ENCODE measurements around the gene COL18A1.
"Not testable (repeated sequence)": the region's sequence is repeated elsewhere in the genome, so short reads cannot be mapped to it uniquely, and the experiment has no call there.

COL18A1 gene

GRCh38 chr21:45442686-45443594 is 38.0 kb downstream of the COL18A1 start:
- not testable (repeated sequence) for DNase-seq

GRCh38 chr21:45443595-45444181 is 38.7 kb downstream of the COL18A1 start:
- DNase-seq = no peak

- DNase-seq = no peak
Observed at GRCh38 chr21:45444385-45444784, 39.4 kb downstream of the COL18A1 start.

GRCh38 chr21:45445369-45445768 is 40.4 kb downstream of the COL18A1 start:
- DNase-seq = no peak

GRCh38 chr21:45447821-45448220 is 42.9 kb downstream of the COL18A1 start:
- peak; percentile 32 for DNase-seq

- no peak for DNase-seq
Observed at GRCh38 chr21:45448283-45448809, 43.4 kb downstream of the COL18A1 start.

GRCh38 chr21:45448810-45449657 is 44.1 kb downstream of the COL18A1 start:
- DNase-seq = no peak

- peak; percentile 37 for DNase-seq
Observed at GRCh38 chr21:45449658-45450422, 44.9 kb downstream of the COL18A1 start.

GRCh38 chr21:45450423-45451090 is 45.6 kb downstream of the COL18A1 start:
- DNase-seq = no peak

- DNase-seq = no peak
Observed at GRCh38 chr21:45451091-45451740, 46.3 kb downstream of the COL18A1 start.

- DNase-seq = no peak
Observed at GRCh38 chr21:45451771-45452182, 46.8 kb downstream of the COL18A1 start.

- DNase-seq = no peak
Observed at GRCh38 chr21:45452696-45453307, 47.8 kb downstream of the COL18A1 start.

GRCh38 chr21:45453308-45453950 is 48.5 kb downstream of the COL18A1 start:
- no peak for DNase-seq

GRCh38 chr21:45454060-45454925 is 49.3 kb downstream of the COL18A1 start:
- DNase-seq = no peak

GRCh38 chr21:45454926-45455673 is 50.1 kb downstream of the COL18A1 start:
- DNase-seq = peak; percentile 38

- DNase-seq = no peak
Observed at GRCh38 chr21:45455674-45456583, 51.0 kb downstream of the COL18A1 start.

- no peak for DNase-seq
Observed at GRCh38 chr21:45456584-45457160, 51.7 kb downstream of the COL18A1 start.

Data from hematopoietic multipotent progenitor cell treated with erythropoietin and hydrocortisone succinate and interleukin-3 and kit ligand, for 6 days (in vitro differentiated cells).